ENCODE measurements around the gene SLC44A1.

The SLC44A1 gene

GRCh38 chr9:105393576-105394344 is 149.3 kb downstream of the SLC44A1 start:
- no peak for DNase-seq (ENCODE audit: low read depth)

GRCh38 chr9:105396441-105396840 is 152.0 kb downstream of the SLC44A1 start:
- no peak for DNase-seq (ENCODE audit: low read depth)

DNA sequence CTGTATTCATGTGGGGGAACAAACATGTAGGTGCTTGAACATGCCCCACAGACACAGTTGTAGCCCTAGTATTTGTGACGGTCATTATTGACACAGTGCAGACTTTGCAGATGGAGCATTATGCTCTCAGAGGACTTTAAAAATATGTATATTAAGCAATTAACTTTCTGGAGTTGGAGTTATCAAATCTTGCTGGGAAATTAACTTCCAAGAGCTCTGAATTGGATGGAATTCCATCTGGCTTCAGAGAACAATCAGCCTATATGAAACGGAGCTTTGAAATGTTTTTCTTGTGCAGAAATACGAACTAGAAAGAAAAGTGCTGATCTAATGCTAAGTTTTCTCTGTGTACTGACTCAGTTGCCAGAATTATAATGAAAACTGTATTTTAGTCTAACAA is 152.4 kb downstream of the SLC44A1 start:
- no peak for DNase-seq (ENCODE audit: low read depth)

- no peak for DNase-seq (ENCODE audit: low read depth)
Measured at GRCh38 chr9:105399117-105399516, 154.7 kb downstream of the SLC44A1 start.

GRCh38 chr9:105401651-105402050 is 157.2 kb downstream of the SLC44A1 start:
- DNase-seq (ENCODE audit: low read depth) = no peak

DNA sequence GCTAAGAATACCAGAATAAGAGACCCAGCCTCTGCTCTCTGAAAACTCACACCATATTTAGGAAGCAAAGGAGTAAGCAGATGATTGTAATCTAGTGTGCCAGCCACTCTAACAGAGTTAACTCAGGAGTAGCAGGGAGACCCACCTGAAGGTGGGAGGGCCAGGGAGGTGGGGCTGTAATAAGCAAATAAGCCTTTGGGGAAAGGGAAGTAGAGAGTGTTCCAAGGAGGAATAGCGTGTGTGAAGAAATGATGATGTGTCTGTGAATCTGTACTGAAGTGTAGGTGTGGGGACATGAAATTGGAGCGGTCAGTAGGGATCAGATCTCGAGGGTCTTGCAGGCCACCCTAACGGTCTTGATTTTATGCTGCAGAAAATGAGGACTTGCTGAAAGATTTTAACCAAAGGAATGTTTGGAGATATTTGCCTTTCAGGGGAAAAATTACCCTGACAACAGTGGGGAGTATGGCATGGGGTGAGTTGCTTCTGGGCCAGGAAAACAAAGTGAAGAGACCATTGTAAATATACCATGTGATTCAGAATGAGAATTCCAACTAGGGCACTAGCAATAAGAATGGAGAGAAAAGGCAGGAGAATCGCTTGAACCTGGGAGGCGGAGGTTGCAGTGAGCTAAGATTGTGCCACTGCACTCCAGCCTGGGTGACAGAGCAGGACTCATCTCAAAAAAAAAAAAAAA is 159.2 kb downstream of the SLC44A1 start:
- no peak for DNase-seq (ENCODE audit: low read depth)

DNA sequence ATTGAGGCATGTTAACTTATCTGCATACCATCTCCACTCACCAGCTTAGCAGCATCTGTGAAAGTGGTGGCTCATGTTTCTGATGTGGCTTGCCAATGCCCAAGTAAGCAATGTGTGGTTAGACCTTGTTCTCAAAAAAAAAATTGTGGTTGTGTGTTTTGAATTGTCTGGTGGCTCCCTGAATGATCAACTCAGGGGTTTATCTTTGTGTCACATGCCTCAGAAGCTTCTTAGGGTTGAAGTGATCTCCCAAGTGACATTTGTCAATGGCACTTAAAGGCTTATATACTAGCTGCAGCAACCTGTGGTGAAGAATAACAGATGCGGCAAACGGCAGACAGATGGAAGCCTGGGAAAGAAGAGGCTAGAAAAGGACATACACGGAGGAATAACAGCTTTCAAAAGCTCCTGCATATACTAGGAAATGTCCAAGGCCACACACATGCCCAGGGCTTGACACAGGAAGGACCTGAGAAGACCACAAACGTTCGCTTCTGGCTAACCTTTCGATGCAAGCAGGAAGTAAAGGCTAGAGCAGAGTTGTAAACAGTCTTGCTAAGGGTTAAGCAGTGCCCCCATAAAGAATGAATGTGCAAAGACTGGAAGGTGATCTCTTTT is 161.2 kb downstream of the SLC44A1 start:
- DNase-seq (ENCODE audit: low read depth) = peak; percentile 5

DNA sequence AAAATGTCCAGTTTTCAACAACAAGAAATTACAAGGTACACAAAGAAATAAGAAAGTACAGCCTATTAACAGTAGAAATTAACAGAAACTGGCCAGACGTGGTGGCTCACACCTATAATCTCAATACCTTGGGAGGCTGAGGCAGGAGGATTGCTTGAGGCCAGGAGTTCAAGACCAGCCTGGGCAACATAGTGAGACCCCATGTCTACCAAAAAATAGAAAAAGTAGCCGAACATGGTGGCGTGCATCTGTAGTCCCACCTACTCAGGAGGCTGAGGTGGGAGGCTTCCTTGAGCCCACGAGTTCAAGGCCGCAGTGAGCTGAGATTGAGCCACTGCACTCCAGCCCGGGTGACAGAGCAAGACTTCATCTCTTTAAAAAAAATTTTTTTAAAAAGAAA is 161.9 kb downstream of the SLC44A1 start:
- no peak for DNase-seq (ENCODE audit: low read depth)

DNA sequence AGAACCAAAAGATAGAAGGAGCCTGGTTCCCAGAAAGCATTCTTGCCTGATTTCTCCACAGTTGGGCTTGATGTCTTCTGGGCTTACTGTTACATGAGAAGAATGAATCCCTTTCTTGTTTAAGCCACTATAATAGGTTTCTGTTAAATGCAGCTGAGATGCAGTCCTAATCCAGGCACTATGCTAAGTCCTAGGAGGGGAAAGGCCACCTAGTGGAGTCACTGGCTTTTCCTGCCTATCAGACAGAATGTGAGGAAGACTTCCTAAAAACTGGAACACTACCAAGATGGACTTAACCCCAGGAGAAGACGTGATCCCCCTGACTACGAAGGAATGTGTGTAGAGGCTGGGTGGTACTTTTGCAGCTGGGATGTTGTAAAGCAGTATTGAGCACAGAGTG is 169.1 kb downstream of the SLC44A1 start:
- no peak for DNase-seq (ENCODE audit: low read depth)

GRCh38 chr9:105414947-105415661 is 170.7 kb downstream of the SLC44A1 start:
- peak; percentile 16 for DNase-seq (ENCODE audit: low read depth)

DNA sequence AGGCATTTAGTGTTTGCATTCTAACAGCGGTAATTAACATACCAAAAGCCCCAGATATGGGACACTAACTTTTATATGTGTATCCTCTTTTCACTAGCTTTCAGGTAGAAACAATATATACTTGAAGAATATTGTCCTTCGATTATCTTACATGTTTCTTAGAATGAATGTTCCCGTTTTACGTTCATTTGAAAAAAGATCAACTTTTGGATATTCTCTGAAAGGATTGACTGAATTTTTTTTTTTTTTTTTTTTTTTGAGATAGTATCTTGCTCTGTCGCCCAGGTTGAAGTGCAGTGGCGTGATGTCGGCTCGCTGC is 171.2 kb downstream of the SLC44A1 start:
- no peak for DNase-seq (ENCODE audit: low read depth)

DNA sequence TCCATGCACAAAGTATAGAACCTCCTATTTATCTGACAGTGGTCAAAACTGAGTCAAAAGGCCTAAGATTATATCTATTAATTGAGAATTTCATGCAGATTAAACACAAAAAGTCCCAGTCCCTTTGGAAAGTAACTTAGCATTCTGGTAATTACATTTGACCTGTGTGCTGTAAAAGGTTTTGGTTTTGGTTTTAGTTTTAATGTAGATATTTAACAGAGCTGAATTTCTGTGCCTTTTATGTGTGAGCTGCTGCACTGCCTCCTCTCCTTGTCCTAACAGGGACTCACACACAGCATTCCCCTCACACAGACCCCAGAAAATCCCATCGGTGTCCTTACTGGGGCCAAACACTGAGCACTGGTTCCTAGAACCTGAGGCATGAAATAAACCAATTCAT is 172.4 kb downstream of the SLC44A1 start:
- DNase-seq (ENCODE audit: low read depth) = no peak

DNA sequence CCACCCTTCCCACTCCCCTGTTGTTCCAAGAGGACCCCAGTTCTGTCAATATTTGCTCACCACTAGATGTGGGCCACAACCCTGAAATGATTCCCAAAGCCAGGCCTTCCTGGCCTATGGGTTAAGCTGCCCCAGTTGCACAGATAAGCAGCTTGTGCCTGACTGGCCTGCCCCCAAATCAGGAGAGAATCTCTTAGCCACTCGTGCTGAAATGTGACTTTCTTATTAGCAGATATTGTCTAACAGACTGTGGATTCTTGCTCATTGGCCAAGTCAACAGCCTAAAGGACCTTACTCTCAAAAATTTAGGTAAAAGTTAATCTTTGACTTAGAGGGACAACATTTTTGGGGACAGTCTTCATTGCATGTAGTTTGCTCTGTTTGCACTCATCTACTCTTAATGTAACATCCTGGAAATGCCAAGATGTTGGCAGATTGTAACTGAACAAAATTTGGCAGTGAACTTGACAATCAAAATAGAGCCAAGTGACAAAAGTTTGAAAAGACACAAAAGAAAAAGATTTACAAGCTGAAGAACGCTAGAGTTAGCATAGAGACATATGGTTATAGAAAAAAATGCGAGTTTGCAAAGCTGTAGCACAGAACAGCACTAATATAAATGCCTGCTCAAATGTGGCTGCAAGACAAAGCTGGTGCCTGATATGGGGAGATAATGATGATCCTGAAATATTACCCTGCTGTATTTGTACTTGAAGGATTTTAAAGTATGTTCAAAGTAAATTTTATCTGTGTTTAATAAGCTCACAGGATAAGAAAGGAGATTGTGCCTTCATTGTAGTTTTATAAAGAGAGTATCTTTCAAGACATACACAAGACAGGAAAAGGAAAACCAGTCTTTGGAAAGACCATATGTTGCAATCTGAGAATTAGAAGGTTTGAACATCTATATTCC is 174.4 kb downstream of the SLC44A1 start:
- DNase-seq (ENCODE audit: low read depth) = no peak

GRCh38 chr9:105419816-105420597 is 175.6 kb downstream of the SLC44A1 start:
- DNase-seq (ENCODE audit: low read depth) = no peak

- DNase-seq (ENCODE audit: low read depth) = no peak
Measured at GRCh38 chr9:105421154-105421553, 176.7 kb downstream of the SLC44A1 start.

DNA sequence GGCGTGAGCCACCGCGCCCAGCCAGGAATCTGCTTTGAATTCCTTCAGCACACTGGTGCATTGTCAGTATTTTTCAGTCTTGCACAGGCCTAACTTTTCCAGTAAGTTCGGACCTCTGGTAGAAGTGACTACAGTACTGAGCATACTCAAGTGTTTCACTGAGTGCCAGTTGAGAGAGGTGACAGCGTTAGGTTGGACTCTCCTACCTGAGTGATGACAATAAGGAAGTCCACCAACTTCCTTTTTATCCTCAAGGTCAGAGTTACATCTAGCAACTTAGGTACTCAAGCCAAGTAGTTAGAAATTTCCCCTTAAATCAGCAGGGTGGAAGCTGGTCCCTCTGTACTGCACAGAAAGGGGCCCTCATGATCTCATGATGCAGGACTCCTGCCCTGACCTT is 177.4 kb downstream of the SLC44A1 start:
- no peak for DNase-seq (ENCODE audit: low read depth)

DNA sequence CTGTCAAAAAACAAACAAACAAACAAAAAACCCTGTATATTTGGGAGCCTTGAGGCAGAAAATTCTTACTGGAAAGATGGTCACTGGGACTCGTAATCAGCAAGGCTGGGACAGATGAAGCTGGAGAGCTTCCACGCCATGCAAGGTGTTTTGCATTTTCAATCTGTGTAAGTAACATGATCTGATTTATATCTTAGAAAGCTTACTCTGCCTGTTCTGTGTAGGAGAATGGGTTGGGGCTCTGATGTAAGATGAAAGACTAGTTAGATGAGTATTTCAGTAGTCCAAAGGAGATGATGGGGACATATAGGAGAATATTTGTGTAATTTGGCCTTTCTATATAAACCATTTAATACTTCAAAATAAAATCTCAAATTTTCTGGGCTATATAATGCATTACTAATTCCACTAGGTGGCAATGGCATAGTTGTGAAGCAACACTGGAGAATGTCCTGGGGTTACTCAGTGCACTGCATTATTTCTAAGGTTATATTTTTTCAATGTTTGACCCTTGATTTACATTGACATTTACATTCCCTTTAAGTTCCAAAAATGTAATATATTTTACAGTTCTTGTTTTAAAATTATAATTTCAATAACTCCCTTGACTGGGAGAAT is 181.5 kb downstream of the SLC44A1 start:
- DNase-seq (ENCODE audit: low read depth) = no peak

DNA sequence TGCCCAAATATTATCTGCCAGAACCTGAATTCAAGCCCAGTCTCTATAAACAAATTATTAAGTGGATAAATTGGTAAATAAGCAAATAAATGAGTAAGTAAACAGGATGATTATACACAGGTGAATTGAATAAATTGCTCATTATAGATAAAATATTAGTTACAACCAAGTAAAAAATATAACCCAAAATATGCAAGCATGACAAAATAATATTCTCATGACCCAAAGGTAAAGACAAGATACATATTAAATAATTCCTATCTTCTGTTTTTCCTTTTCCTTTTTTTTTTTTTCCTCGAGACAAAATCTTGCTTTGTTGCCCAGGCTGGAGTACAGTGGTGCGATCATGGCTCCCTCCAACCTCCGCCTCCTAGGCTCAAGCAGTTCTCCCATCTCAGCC is 182.2 kb downstream of the SLC44A1 start:
- no peak for DNase-seq (ENCODE audit: low read depth)

DNA sequence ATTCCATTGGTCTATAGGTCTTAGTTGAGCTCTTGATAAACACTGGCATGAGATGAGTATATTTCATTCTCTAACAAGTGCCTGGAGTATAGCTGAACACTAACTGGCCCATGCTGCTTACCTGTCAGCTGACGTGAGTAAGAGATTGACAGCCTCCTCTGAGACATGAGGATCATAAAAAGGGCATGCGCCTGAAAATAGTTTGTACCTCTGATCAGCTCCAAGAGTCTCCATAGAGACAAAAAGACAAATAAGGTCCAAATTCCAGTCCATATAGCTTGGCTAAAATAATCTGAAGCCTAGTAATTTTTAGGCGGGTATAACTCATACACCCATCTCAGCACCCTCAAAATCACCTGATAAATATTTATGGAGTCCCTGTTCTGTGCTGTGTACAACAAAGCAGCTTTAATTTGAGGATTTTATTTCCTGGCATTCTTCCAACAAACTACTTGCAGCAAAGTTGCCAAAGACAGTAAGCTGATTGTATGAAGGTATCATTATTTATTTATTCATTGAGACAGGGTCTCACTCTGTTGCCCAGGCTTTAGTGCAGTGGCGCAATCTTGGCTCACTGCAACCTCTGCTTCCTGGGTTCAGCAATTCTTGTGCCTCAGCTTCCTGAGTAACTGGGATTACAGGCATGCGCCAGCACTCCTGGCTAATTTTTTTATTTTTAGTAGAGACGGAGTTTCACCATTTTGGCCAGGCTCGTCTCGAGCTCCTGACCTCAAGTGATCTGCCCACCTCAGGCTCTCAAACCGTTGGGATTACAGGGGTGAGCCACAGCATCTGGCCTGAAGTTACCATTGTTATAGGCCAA is 187.2 kb downstream of the SLC44A1 start:
- no peak for DNase-seq (ENCODE audit: low read depth)

Data from stimulated activated CD8-positive, alpha-beta memory T cell treated with anti-CD3 and anti-CD28 coated beads, Interleukin-7, amount 100 ng/mL, for 24 hours (primary cell).